DOHH2 (cell line): ENCODE measurements around the gene SEC16A.

ENCODE experiments used
- H3F3A ChIP-seq: fragments of 200-600 bp; sonication (generic), shearing (Covaris generic); 2 replicates; pipeline ENCODE4 v1.6.0; 2016; ENCODE audit warnings: antibody characterized with exemption, mild to moderate bottlenecking; ENCODE audit not compliant: control insufficient read depth, insufficient read depth
- H3K27ac ChIP-seq: fragments of 200-600 bp; sonication (generic); 2 replicates; pipeline ENCODE4 v1.5.1; 2014; ENCODE audit warnings: low read depth, mild to moderate bottlenecking, low read length, moderate library complexity
- H3K27me3 ChIP-seq: fragments of 200-600 bp; sonication (generic); 2 replicates; pipeline ENCODE4 v1.6.1; 2014; ENCODE audit warnings: mild to moderate bottlenecking, low read length, mixed read lengths; ENCODE audit not compliant: control insufficient read depth
- H3K36me3 ChIP-seq: fragments of 200-600 bp; sonication (generic); 2 replicates; pipeline ENCODE4 v1.6.1; 2014; ENCODE audit warnings: mild to moderate bottlenecking, low read length, moderate library complexity, mixed read lengths; ENCODE audit not compliant: control insufficient read depth
- H3K4me1 ChIP-seq: fragments of 200-600 bp; sonication (generic); 2 replicates; pipeline ENCODE4 v1.6.1; 2014; ENCODE audit warnings: mild to moderate bottlenecking, low read length, mixed read lengths; ENCODE audit not compliant: control insufficient read depth
- H3K4me2 ChIP-seq: fragments of 200-600 bp; sonication (generic); 2 replicates; pipeline ENCODE4 v1.6.0; 2014; ENCODE audit warnings: mild to moderate bottlenecking, low read length, moderate library complexity
- H3K4me3 ChIP-seq: fragments of 200-600 bp; sonication (generic); 2 replicates; pipeline ENCODE4 v1.5.1; 2014; ENCODE audit warnings: mild to moderate bottlenecking, low read length, mixed read lengths
- H3K79me2 ChIP-seq: fragments of 200-600 bp; sonication (generic); 2 replicates; pipeline ENCODE4 v1.6.1; 2014; ENCODE audit warnings: mild to moderate bottlenecking, low read length, mixed read lengths; ENCODE audit not compliant: control insufficient read depth
- H3K9me2 ChIP-seq: fragments of 200-600 bp; sonication (generic); replicated peaks from 2 replicates; pipeline ENCODE4 v1.6.1; 2014; ENCODE audit warnings: mild to moderate bottlenecking, low read length, mixed read lengths; ENCODE audit not compliant: control insufficient read depth
- H3K9me3 ChIP-seq: fragments of 200-600 bp; sonication (generic); 2 replicates; pipeline ENCODE4 v1.6.1; 2014; ENCODE audit warnings: antibody characterized with exemption, low read length, mixed read lengths; ENCODE audit not compliant: control insufficient read depth, insufficient read depth
- H4K20me1 ChIP-seq: fragments of 200-600 bp; sonication (generic); 2 replicates; pipeline ENCODE4 v1.6.0; 2014; ENCODE audit warnings: low read depth, mild to moderate bottlenecking, antibody characterized with exemption, low read length, moderate library complexity; ENCODE audit not compliant: control insufficient read depth, insufficient read depth
- CTCF ChIP-seq: fragments of 200-600 bp; sonication (generic); IDR thresholded peaks from one replicate; pipeline ENCODE4 v1.5.1; 2014; ENCODE audit warnings: antibody characterized with exemption, mild to moderate bottlenecking, low read depth, low read length; ENCODE audit not compliant: poor library complexity, severe bottlenecking
- EZH2phosphoT487 ChIP-seq: fragments of 200-600 bp; sonication (generic); IDR thresholded peaks from 2 replicates; pipeline ENCODE4 v1.6.1; 2017; ENCODE audit warnings: borderline replicate concordance, mild to moderate bottlenecking, antibody characterized with exemption, low read length, moderate library complexity, mixed read lengths

SEC16A gene

GRCh38 chr9:136400038-136400834 is 82.6 kb downstream of the SEC16A start, which contains the start of gene SNAPC4:
Gene SNAPC4, minus strand, starts transcription at chr9:136400170. Its CDS starts 1,742 bp downstream, at chr9:136398428.
- peak within 1 kb of the TSS; percentile 38 for H3K27ac ChIP-seq

GRCh38 chr9:136399176-136400037 is 83.4 kb downstream of the SEC16A start:
- peak overlapping the region; percentile 95 for H3K4me3 ChIP-seq
- H3K4me1 ChIP-seq, result peaks cover 16% of the 10 kb centered on the region
- H3K27ac ChIP-seq, result peak overlapping the region; percentile 38
- H3K27me3 ChIP-seq, result no peaks in the 10 kb centered on the region
- H3F3A ChIP-seq, result peaks cover 14% of the 10 kb centered on the region; the same call in 1 of the 2 replicates
- peaks cover 72% of the 10 kb centered on the region for H3K36me3 ChIP-seq
- peak overlapping the region; percentile 75 for H3K4me2 ChIP-seq
- no peaks in the 10 kb centered on the region for H3K9me2 ChIP-seq
- no peak for TF ChIP-seq CTCF
- TF ChIP-seq EZH2phosphoT487, result no peak
- H3K9me3 ChIP-seq, result no peaks in the 10 kb centered on the region
- H3K79me2 ChIP-seq, result peaks cover 34% of the 10 kb centered on the region
- H4K20me1 ChIP-seq, result no peaks in the 10 kb centered on the region; the same call in none of the 2 replicates

More at GRCh38 chr9:136400038-136400834, 82.6 kb downstream of the SEC16A start, which contains the start of gene SNAPC4:
- H3K79me2 ChIP-seq, result peaks cover 34% of the 10 kb centered on the region
- no peaks in the 10 kb centered on the region for H3K27me3 ChIP-seq
- H3F3A ChIP-seq, result peaks cover 14% of the 10 kb centered on the region; the same call in 1 of the 2 replicates
- H3K4me3 ChIP-seq, result peak within 1 kb of the TSS; percentile 95
- H3K9me3 ChIP-seq, result no peaks in the 10 kb centered on the region
- peaks cover 73% of the 10 kb centered on the region for H3K36me3 ChIP-seq
- no peaks in the 10 kb centered on the region for H3K9me2 ChIP-seq
- TF ChIP-seq EZH2phosphoT487 (no peak), CTCF (peak; percentile 92)
- H3K4me2 ChIP-seq, result peak within 1 kb of the TSS; percentile 75
- peaks cover 19% of the 10 kb centered on the region for H3K4me1 ChIP-seq
- H4K20me1 ChIP-seq, result no peaks in the 10 kb centered on the region; the same call in none of the 2 replicates

GRCh38 chr9:136398286-136398685 is 84.6 kb downstream of the SEC16A start:
- H3F3A ChIP-seq, result peaks cover 14% of the 10 kb centered on the region; the same call in 1 of the 2 replicates
- no peaks in the 10 kb centered on the region for H3K27me3 ChIP-seq
- H3K9me2 ChIP-seq, result no peaks in the 10 kb centered on the region
- H4K20me1 ChIP-seq, result no peaks in the 10 kb centered on the region; the same call in 1 of the 2 replicates
- TF ChIP-seq CTCF (no peak), EZH2phosphoT487 (no peak)
- peaks cover 72% of the 10 kb centered on the region for H3K36me3 ChIP-seq
- no peaks in the 10 kb centered on the region for H3K9me3 ChIP-seq
- peaks cover 16% of the 10 kb centered on the region for H3K4me1 ChIP-seq
- peak overlapping the region; percentile 75 for H3K4me2 ChIP-seq
- peaks cover 34% of the 10 kb centered on the region for H3K79me2 ChIP-seq
- no peak overlapping the region for H3K27ac ChIP-seq
- H3K4me3 ChIP-seq, result peak overlapping the region; percentile 95; the same call in 1 of the 2 replicates
